H9 (cell line): ENCODE measurements around the gene IFNGR1. TPM values are rescaled to one million over a fixed set of nuclear protein-coding genes. Genes with fewer than 3 reads are reported as not detected.

Experiments used
- DNase-seq: peaks from one replicate; pipeline ENCODE4 v3.0.0-alpha.2; 2017
- H2AFZ ChIP-seq: one replicate; pipeline ENCODE4 v1.6.1; 2013; ENCODE audit warnings: mild to moderate bottlenecking, low read length, control low read depth, moderate library complexity
- H2AK5ac ChIP-seq: 2 replicates; pipeline ENCODE4 v1.6.1; 2013; ENCODE audit warnings: low read length, control low read depth, mixed read lengths; ENCODE audit not compliant: insufficient read length
- H2BK120ac ChIP-seq: one replicate; pipeline ENCODE4 v1.6.1; 2013; ENCODE audit warnings: low read depth, mild to moderate bottlenecking, low read length, control low read depth, inconsistent platforms; ENCODE audit not compliant: poor library complexity, severe bottlenecking
- H2BK12ac ChIP-seq: 2 replicates; pipeline ENCODE4 v1.6.1; 2013; ENCODE audit warnings: low read length, control low read depth, mixed read lengths, low read depth; ENCODE audit not compliant: insufficient read length
- H2BK15ac ChIP-seq: 2 replicates; pipeline ENCODE4 v1.6.1; 2013; ENCODE audit warnings: low read depth, low read length, control low read depth
- H2BK20ac ChIP-seq: one replicate; pipeline ENCODE4 v1.6.1; 2013; ENCODE audit warnings: low read depth, mild to moderate bottlenecking, low read length, control low read depth, inconsistent platforms; ENCODE audit not compliant: poor library complexity, severe bottlenecking
- H2BK5ac ChIP-seq: 2 replicates; pipeline ENCODE4 v1.6.1; 2013; ENCODE audit warnings: low read length, control low read depth, mixed read lengths; ENCODE audit not compliant: insufficient read length
- H3K14ac ChIP-seq: 2 replicates; pipeline ENCODE4 v1.6.1; 2013; ENCODE audit warnings: low read length, control low read depth; ENCODE audit not compliant: insufficient read depth
- H3K18ac ChIP-seq: 2 replicates; pipeline ENCODE4 v1.6.1; 2013; ENCODE audit warnings: low read depth, mild to moderate bottlenecking, mixed read lengths, low read length, control low read depth; ENCODE audit not compliant: insufficient read length
- H3K23ac ChIP-seq: 2 replicates; pipeline ENCODE4 v1.6.1; 2013; ENCODE audit warnings: low read length, control low read depth, mixed read lengths, low read depth; ENCODE audit not compliant: insufficient read length
- H3K23me2 ChIP-seq: 2 replicates; pipeline ENCODE4 v1.6.1; 2013; ENCODE audit warnings: low read depth, mild to moderate bottlenecking, mixed read lengths, low read length, control low read depth; ENCODE audit not compliant: insufficient read length, poor library complexity, severe bottlenecking
- H3K27ac ChIP-seq: 2 replicates; pipeline ENCODE4 v1.5.1; 2013; ENCODE audit warnings: low read length, control low read depth, mixed read lengths, low read depth; ENCODE audit not compliant: insufficient read length
- H3K27me3 ChIP-seq: 2 replicates; pipeline ENCODE4 v1.6.1; 2013; ENCODE audit warnings: low read length, control low read depth, inconsistent platforms; ENCODE audit not compliant: insufficient read depth
- H3K4ac ChIP-seq: 2 replicates; pipeline ENCODE4 v1.6.1; 2013; ENCODE audit warnings: low read depth, mild to moderate bottlenecking, control low read depth, inconsistent platforms, low read length, moderate library complexity
- H3K4me1 ChIP-seq: 2 replicates; pipeline ENCODE4 v1.6.1; 2013; ENCODE audit warnings: low read length, control low read depth, inconsistent platforms; ENCODE audit not compliant: insufficient read depth
- H3K4me2 ChIP-seq: 2 replicates; pipeline ENCODE4 v1.6.1; 2013; ENCODE audit warnings: low read length, control low read depth, mixed read lengths; ENCODE audit not compliant: insufficient read length, insufficient read depth
- H3K56ac ChIP-seq: 2 replicates; pipeline ENCODE4 v1.6.1; 2013; ENCODE audit warnings: low read depth, mild to moderate bottlenecking, mixed read lengths, low read length, control low read depth; ENCODE audit not compliant: insufficient read length
- H3K79me1 ChIP-seq: 2 replicates; pipeline ENCODE4 v1.6.1; 2013; ENCODE audit warnings: low read depth, mild to moderate bottlenecking, moderate library complexity, low read length, control low read depth, inconsistent platforms; ENCODE audit not compliant: insufficient read depth, poor library complexity, severe bottlenecking
- H3K79me2 ChIP-seq: 2 replicates; pipeline ENCODE4 v1.6.1; 2013; ENCODE audit warnings: low read length, control low read depth, inconsistent platforms; ENCODE audit not compliant: insufficient read depth
- H3K9ac ChIP-seq: 2 replicates; pipeline ENCODE4 v1.6.1; 2013; ENCODE audit warnings: low read length, control low read depth, mixed read lengths; ENCODE audit not compliant: insufficient read length; ENCODE audit errors: extremely low read depth
- H3K9me3 ChIP-seq: one replicate; pipeline ENCODE4 v1.6.1; 2013; ENCODE audit warnings: low read depth, low read length, inconsistent platforms; ENCODE audit not compliant: control insufficient read depth
- H3T11ph ChIP-seq: one replicate; pipeline ENCODE4 v1.6.1; 2013; ENCODE audit warnings: mild to moderate bottlenecking, low read length, control low read depth, inconsistent platforms
- H4K20me1 ChIP-seq: one replicate; pipeline ENCODE4 v1.6.1; 2013; ENCODE audit not compliant: control insufficient read depth, insufficient read length, insufficient read depth
- H4K5ac ChIP-seq: 2 replicates; pipeline ENCODE4 v1.6.1; 2013; ENCODE audit warnings: low read depth, mild to moderate bottlenecking, mixed read lengths, low read length, control low read depth; ENCODE audit not compliant: insufficient read length
- H4K8ac ChIP-seq: replicated peaks from 2 replicates; pipeline ENCODE4 v1.6.1; 2013; ENCODE audit warnings: low read length, control low read depth, mixed read lengths, low read depth; ENCODE audit not compliant: insufficient read length
- H4K91ac ChIP-seq: 2 replicates; pipeline ENCODE4 v1.6.1; 2013; ENCODE audit warnings: low read depth, mild to moderate bottlenecking, moderate library complexity, mixed read lengths, low read length, control low read depth; ENCODE audit not compliant: insufficient read length
- H3K27ac Mint-ChIP-seq, 3 experiments: 2 replicates in 2 of 3; 3 replicates in 1 of 3; pipeline ENCODE4 v1.8.0; 2020 to 2021; ENCODE audit warnings: mixed read lengths in 3 of 3, mild to moderate bottlenecking in 1 of 3, moderate library complexity in 1 of 3
- H3K27me3 Mint-ChIP-seq: 2 replicates; pipeline ENCODE4 v1.8.0; 2021; ENCODE audit warnings: low read depth, mild to moderate bottlenecking, moderate library complexity, mixed read lengths
- H3K36me3 Mint-ChIP-seq, 3 experiments: 2 replicates in 2 of 3; 3 replicates in 1 of 3; pipeline ENCODE4 v1.8.0; 2020 to 2021; ENCODE audit warnings: low read depth in 3 of 3, mixed read lengths in 3 of 3; ENCODE audit not compliant: insufficient read depth in 1 of 3
- H3K4me1 Mint-ChIP-seq, 2 experiments: 2 replicates each; pipeline ENCODE4 v1.8.0; 2020; ENCODE audit warnings: mixed read lengths in 2 of 2
- H3K4me3 Mint-ChIP-seq, 2 experiments: 2 replicates in 1 of 2; 3 replicates in 1 of 2; pipeline ENCODE4 v1.8.0; 2020 to 2021; ENCODE audit warnings: mild to moderate bottlenecking in 2 of 2, mixed read lengths in 2 of 2, moderate library complexity in 1 of 2
- H3K9me3 Mint-ChIP-seq, 2 experiments: 2 replicates in 1 of 2; 3 replicates in 1 of 2; pipeline ENCODE4 v1.8.0; 2020; ENCODE audit warnings: mild to moderate bottlenecking in 2 of 2, mixed read lengths in 2 of 2, moderate library complexity in 1 of 2
- WGBS: extraction: QIAGEN DNeasy Blood & Tissue Kit; methylation state at CpG from one replicate; pipeline ENCODE4 v1.1.7; 2013; ENCODE audit warnings: missing lambda C conversion rate, low lambda C conversion rate, mixed read lengths; ENCODE audit not compliant: insufficient read length; ENCODE audit errors: extremely low coverage; 5-methylcytosine and 5-hydroxymethylcytosine counted together
- total RNA-seq: library from RNA; stranded (reverse); gene quantifications from 2 replicates; pipeline ENCODE4 v1.2.1, GENCODE V29; 2021
- TF ChIP-seq, protein P1 (sequence below): fragments of 200-600 bp; sonication (generic); conservative IDR thresholded peaks from 3 replicates; pipeline ENCODE4 v1.8.0; 2021; ENCODE audit warnings: antibody characterized with exemption, mild to moderate bottlenecking

IFNGR1 gene
- total RNA-seq, 1 experiment from 2014 or later, result 32.2 TPM

DNA sequence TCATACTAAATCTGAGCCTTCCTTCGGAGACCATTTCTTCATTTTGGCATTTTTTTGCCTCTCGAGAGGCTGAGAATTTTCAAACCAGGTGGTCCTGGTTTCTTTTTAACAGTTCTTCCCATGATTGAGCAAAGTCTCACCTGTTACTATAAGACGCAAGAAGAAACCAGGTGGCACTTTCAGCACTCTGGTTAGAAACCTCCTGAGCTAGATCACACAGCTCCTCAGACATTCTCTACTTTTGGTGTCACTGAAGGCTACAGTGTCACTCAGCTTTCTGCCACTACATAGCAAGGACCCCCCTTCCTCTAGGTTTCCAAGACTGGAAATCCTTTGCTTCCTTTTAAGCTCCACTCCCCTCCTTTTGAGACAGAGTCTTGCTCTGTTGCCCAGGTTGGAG is 7.3 kb downstream of the IFNGR1 start:
- Mint-ChIP-seq H3K27ac (no peak overlapping the region), H3K27me3 (no peaks in the 10 kb centered on the region), H3K36me3 (peaks cover 54 to 75% (median 59%) of the 10 kb centered on the region in 3 experiments), H3K9me3 (peaks cover 40 to 49% of the 10 kb centered on the region in 2 experiments), H3K4me1 (peaks cover 3 to 12% of the 10 kb centered on the region in 2 experiments; a peak in 2 of 4 replicates), H3K4me3 (no peak overlapping the region)
- TF ChIP-seq, protein P1, sequence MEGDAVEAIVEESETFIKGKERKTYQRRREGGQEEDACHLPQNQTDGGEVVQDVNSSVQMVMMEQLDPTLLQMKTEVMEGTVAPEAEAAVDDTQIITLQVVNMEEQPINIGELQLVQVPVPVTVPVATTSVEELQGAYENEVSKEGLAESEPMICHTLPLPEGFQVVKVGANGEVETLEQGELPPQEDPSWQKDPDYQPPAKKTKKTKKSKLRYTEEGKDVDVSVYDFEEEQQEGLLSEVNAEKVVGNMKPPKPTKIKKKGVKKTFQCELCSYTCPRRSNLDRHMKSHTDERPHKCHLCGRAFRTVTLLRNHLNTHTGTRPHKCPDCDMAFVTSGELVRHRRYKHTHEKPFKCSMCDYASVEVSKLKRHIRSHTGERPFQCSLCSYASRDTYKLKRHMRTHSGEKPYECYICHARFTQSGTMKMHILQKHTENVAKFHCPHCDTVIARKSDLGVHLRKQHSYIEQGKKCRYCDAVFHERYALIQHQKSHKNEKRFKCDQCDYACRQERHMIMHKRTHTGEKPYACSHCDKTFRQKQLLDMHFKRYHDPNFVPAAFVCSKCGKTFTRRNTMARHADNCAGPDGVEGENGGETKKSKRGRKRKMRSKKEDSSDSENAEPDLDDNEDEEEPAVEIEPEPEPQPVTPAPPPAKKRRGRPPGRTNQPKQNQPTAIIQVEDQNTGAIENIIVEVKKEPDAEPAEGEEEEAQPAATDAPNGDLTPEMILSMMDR, result no peak
- Histone ChIP-seq H3K27ac (no peak overlapping the region), H3K23me2 (no peaks in the 10 kb centered on the region), H3K79me2 (peaks cover 10% of the 10 kb centered on the region; the same call in 1 of the 2 replicates), H2BK15ac (no peak overlapping the region), H2BK5ac (no peak overlapping the region), H3K79me1 (peaks cover 4% of the 10 kb centered on the region), H2BK12ac (no peak overlapping the region), H3K9me3 (peaks cover 11% of the 10 kb centered on the region), H3K9ac (no peak overlapping the region), H3K56ac (no peak overlapping the region), H4K91ac (no peak overlapping the region), H3K4ac (no peak overlapping the region), H2AFZ (no peak overlapping the region), H3K27me3 (no peaks in the 10 kb centered on the region), H3K18ac (no peak overlapping the region), H4K5ac (no peak overlapping the region), H3K23ac (no peak overlapping the region), H3T11ph (no peak overlapping the region), H3K4me1 (no peaks in the 10 kb centered on the region), H3K4me2 (no peak overlapping the region), H2BK20ac (no peak overlapping the region), H4K20me1 (no peaks in the 10 kb centered on the region), H2AK5ac (no peak overlapping the region), H4K8ac (no peak overlapping the region), H3K14ac (no peak overlapping the region), H2BK120ac (no peak overlapping the region)
- whole genome bisulfite sequencing, result no CpG with 5 or more reads among the region's 3 CpGs
- DNase-seq, result no peak
